H1 (cell line): ENCODE data around the gene TTYH2. TPM values are rescaled to one million over a fixed set of nuclear protein-coding genes. Genes with fewer than 3 reads are reported as not detected.
A peak's percentile ranks its signal among the peaks of the same experiment; 100 is the strongest.

Experiments used
- CTCF ChIA-PET: fragments of 300-600 bp; sonication (Branson Sonifier 250); formaldehyde crosslinking; loops from one replicate; lab custom pipeline; 2021; ENCODE audit not compliant: partially characterized antibody; lab: Charles Lee
- POLR2A ChIA-PET: fragments of 300-600 bp; sonication (Branson Sonifier 250); formaldehyde crosslinking; loops from one replicate; lab custom pipeline; 2021; ENCODE audit warnings: inconsistent platforms; ENCODE audit not compliant: partially characterized antibody; lab: Charles Lee
- DNase-seq, 2 experiments: peaks; one replicate each; pipeline versions ENCODE4 v3.0.0 to v3.0.0-alpha.2; 2010 to 2022; ENCODE audit warnings: low spot score in 2 of 2, low read depth in 1 of 2, mixed read lengths in 1 of 2
- FAIRE-seq: peaks from 2 replicates; lab custom pipeline; 2011; peaks lifted over from hg19 to GRCh38; lab: Jason Lieb, UNC
- H2AFZ ChIP-seq: 2 replicates; pipeline ENCODE4 v1.8.1; 2012; ENCODE audit warnings: low read length, inconsistent platforms
- H2AK5ac ChIP-seq: 2 replicates; pipeline ENCODE4 v1.6.1; 2013; ENCODE audit warnings: low read depth, low read length
- H2BK120ac ChIP-seq: replicated peaks from 2 replicates; pipeline ENCODE3; 2013; ENCODE audit warnings: low read depth, low read length, inconsistent platforms
- H2BK12ac ChIP-seq: 2 replicates; pipeline ENCODE4 v1.6.1; 2013; ENCODE audit warnings: low read depth, low read length
- H2BK15ac ChIP-seq: 2 replicates; pipeline ENCODE4 v1.6.1; 2013; ENCODE audit warnings: low read length
- H2BK20ac ChIP-seq: 2 replicates; pipeline ENCODE4 v1.6.1; 2013; ENCODE audit warnings: low read length
- H2BK5ac ChIP-seq: 2 replicates; pipeline ENCODE4 v1.6.1; 2013; ENCODE audit warnings: low read depth, low read length
- H3K14ac ChIP-seq: 2 replicates; pipeline ENCODE4 v1.6.1; 2013; ENCODE audit warnings: inconsistent platforms; ENCODE audit not compliant: insufficient read length
- H3K18ac ChIP-seq: 2 replicates; pipeline ENCODE4 v1.6.1; 2013; ENCODE audit warnings: low read length; ENCODE audit errors: extremely low read depth
- H3K23ac ChIP-seq: 2 replicates; pipeline ENCODE4 v1.6.1; 2013; ENCODE audit warnings: inconsistent platforms; ENCODE audit not compliant: insufficient read length
- H3K23me2 ChIP-seq: 2 replicates; pipeline ENCODE4 v1.6.1; 2013; ENCODE audit warnings: low read depth, low read length
- H3K27ac ChIP-seq: 2 replicates; pipeline ENCODE4 v1.6.1; 2011; ENCODE audit warnings: low read depth, low read length, inconsistent platforms
- H3K27me3 ChIP-seq, 4 experiments: replicated peaks in 1 of 4; 1 replicate in 1 of 4; 2 replicates in 3 of 4; pipeline versions ENCODE4 v1.6.1 to v1.8.1; 2011 to 2013; ENCODE audit warnings: low read length in 3 of 4, mild to moderate bottlenecking in 3 of 4, inconsistent platforms in 2 of 4, mixed read lengths in 2 of 4, moderate library complexity in 1 of 4; ENCODE audit not compliant: control insufficient read depth in 3 of 4, insufficient read depth in 3 of 4; ENCODE audit errors: extremely low read depth in 1 of 4
- H3K36me3 ChIP-seq, 4 experiments: 2 replicates each; pipeline versions ENCODE4 v1.6.1 to v1.8.1; 2011 to 2013; ENCODE audit warnings: mild to moderate bottlenecking in 4 of 4, low read length in 3 of 4, moderate library complexity in 2 of 4, control low read depth in 1 of 4, inconsistent platforms in 1 of 4; ENCODE audit not compliant: insufficient read depth in 4 of 4, control insufficient read depth in 2 of 4
- H3K4ac ChIP-seq: replicated peaks from 2 replicates; pipeline ENCODE3; 2013; ENCODE audit warnings: low read length, low read depth, mixed read lengths, inconsistent platforms; ENCODE audit not compliant: insufficient read length
- H3K4me1 ChIP-seq, 4 experiments: replicated peaks in 1 of 4; 1 replicate in 1 of 4; 2 replicates in 3 of 4; pipeline versions ENCODE4 v1.6.1 to v1.8.1; 2011 to 2013; ENCODE audit warnings: low read length in 3 of 4, inconsistent platforms in 2 of 4, mixed read lengths in 1 of 4; ENCODE audit not compliant: insufficient read depth in 4 of 4, control insufficient read depth in 3 of 4
- H3K4me2 ChIP-seq, 2 experiments: 2 replicates each; pipeline versions ENCODE4 v1.6.1 to v1.8.1; 2011 to 2013; ENCODE audit warnings: low read depth in 2 of 2, low read length in 2 of 2, control low read depth in 1 of 2, inconsistent platforms in 1 of 2, mild to moderate bottlenecking in 1 of 2; ENCODE audit not compliant: insufficient read depth in 1 of 2
- H3K4me3 ChIP-seq, 4 experiments: fragments of 200-600, 300-600 bp in 1 of 4; sonication (generic), shearing (Covaris generic), sonication (Bioruptor Twin) in 1 of 4; 2 replicates each; pipeline versions ENCODE4 v1.5.1 to v1.8.1; 2011 to 2016; ENCODE audit warnings: low read length in 4 of 4, low read depth in 3 of 4, control low read depth in 2 of 4, inconsistent platforms in 2 of 4, mild to moderate bottlenecking in 2 of 4, mixed read lengths in 1 of 4, moderate library complexity in 1 of 4; ENCODE audit not compliant: insufficient read depth in 2 of 4; ENCODE audit errors: extremely low read depth in 1 of 4
- H3K56ac ChIP-seq: replicated peaks from 2 replicates; pipeline ENCODE3; 2013; ENCODE audit warnings: low read depth, mild to moderate bottlenecking, mixed read lengths, low read length, inconsistent platforms; ENCODE audit not compliant: insufficient read length
- H3K79me1 ChIP-seq: 2 replicates; pipeline ENCODE4 v1.6.1; 2013; ENCODE audit warnings: low read depth, low read length, control low read depth
- H3K79me2 ChIP-seq, 2 experiments: 2 replicates each; pipeline versions ENCODE4 v1.6.1 to v1.8.1; 2012 to 2013; ENCODE audit warnings: low read length in 2 of 2, mild to moderate bottlenecking in 2 of 2, inconsistent platforms in 1 of 2; ENCODE audit not compliant: insufficient read depth in 2 of 2, control insufficient read depth in 1 of 2
- H3K9ac ChIP-seq, 4 experiments: replicated peaks in 1 of 4; 1 replicate in 1 of 4; 2 replicates in 3 of 4; pipeline versions ENCODE4 v1.6.1 to v1.8.1; 2011 to 2013; ENCODE audit warnings: low read depth in 3 of 4, low read length in 3 of 4, control low read depth in 2 of 4, mild to moderate bottlenecking in 2 of 4, moderate library complexity in 2 of 4, inconsistent platforms in 1 of 4; ENCODE audit errors: extremely low read depth in 1 of 4
- H3K9me3 ChIP-seq, 2 experiments: 2 replicates each; pipeline versions ENCODE4 v1.6.1 to v1.8.1; 2012 to 2013; ENCODE audit warnings: mild to moderate bottlenecking in 2 of 2, moderate library complexity in 2 of 2, control low read depth in 1 of 2, inconsistent platforms in 1 of 2, low read depth in 1 of 2, low read length in 1 of 2, mixed read lengths in 1 of 2; ENCODE audit not compliant: insufficient read depth in 2 of 2
- H4K20me1 ChIP-seq, 2 experiments: replicated peaks in 1 of 2; 2 replicates each; pipeline versions ENCODE3 to v1.8.1; 2011 to 2013; ENCODE audit warnings: inconsistent platforms in 2 of 2, low read length in 2 of 2, mild to moderate bottlenecking in 1 of 2; ENCODE audit not compliant: insufficient read depth in 2 of 2, control insufficient read depth in 1 of 2
- H4K5ac ChIP-seq: 2 replicates; pipeline ENCODE4 v1.6.1; 2013; ENCODE audit warnings: low read length, low read depth, mixed read lengths, inconsistent platforms; ENCODE audit not compliant: insufficient read length
- H4K8ac ChIP-seq: 2 replicates; pipeline ENCODE4 v1.8.0; 2013; ENCODE audit warnings: mild to moderate bottlenecking, moderate library complexity, low read length, inconsistent platforms; ENCODE audit not compliant: insufficient read depth; ENCODE audit errors: extremely low read depth
- H4K91ac ChIP-seq: replicated peaks from 2 replicates; pipeline ENCODE3; 2013; ENCODE audit warnings: low read length, mixed read lengths, inconsistent platforms; ENCODE audit not compliant: insufficient read length
- BRCA1 ChIP-seq: IDR thresholded peaks from 2 replicates; pipeline ENCODE4 v1.6.1; 2012; ENCODE audit warnings: low read depth, low read length, improper control_type of control experiment
- CHD1 ChIP-seq: IDR thresholded peaks from 2 replicates; pipeline ENCODE4 v1.6.1; 2012; ENCODE audit warnings: low read depth, low read length, improper control_type of control experiment
- CREB1 ChIP-seq: IDR thresholded peaks from 2 replicates; pipeline ENCODE4 v1.6.1; 2012; ENCODE audit warnings: inconsistent platforms
- E2F6 ChIP-seq: IDR thresholded peaks from 2 replicates; pipeline ENCODE4 v1.6.1; 2012; ENCODE audit warnings: inconsistent platforms
- POLR2A ChIP-seq, 2 experiments: IDR thresholded peaks; 1 replicate in 1 of 2; 2 replicates in 1 of 2; pipeline ENCODE4 v1.6.1; 2011; ENCODE audit warnings: low read depth in 2 of 2, low read length in 2 of 2, mild to moderate bottlenecking in 2 of 2; ENCODE audit errors: control extremely low read depth in 1 of 2
- POLR2AphosphoS5 ChIP-seq: IDR thresholded peaks from 2 replicates; pipeline ENCODE4 v1.6.1; 2011; ENCODE audit warnings: low read depth, low read length
- SP1 ChIP-seq: IDR thresholded peaks from 2 replicates; pipeline ENCODE4 v1.6.1; 2011; ENCODE audit warnings: low read depth, low read length
- SP4 ChIP-seq: IDR thresholded peaks from 2 replicates; pipeline ENCODE4 v1.6.1; 2012; ENCODE audit warnings: low read length, inconsistent platforms
- TAF7 ChIP-seq: optimal IDR thresholded peaks from 2 replicates; pipeline ENCODE3; 2011; ENCODE audit warnings: low read depth, mild to moderate bottlenecking, inconsistent platforms, low read length, moderate library complexity, borderline replicate concordance
- TCF12 ChIP-seq: IDR thresholded peaks from 2 replicates; pipeline ENCODE4 v1.6.1; 2011; ENCODE audit warnings: low read depth, mild to moderate bottlenecking, low read length
- TEAD4 ChIP-seq: IDR thresholded peaks from 2 replicates; pipeline ENCODE4 v1.6.1; 2012; ENCODE audit warnings: low read depth, low read length, inconsistent platforms, mixed read lengths
- WGBS, 2 experiments: shearing (Covaris generic) in 1 of 2; methylation state at CpG; one replicate each; pipeline versions ENCODE4 v1.1.6 to v1.1.7; 2013 to 2015; ENCODE audit warnings: low lambda C conversion rate in 2 of 2, mixed read lengths in 2 of 2, inconsistent platforms in 1 of 2, low coverage in 1 of 2, missing lambda C conversion rate in 1 of 2; ENCODE audit not compliant: insufficient replicate concordance in 2 of 2, insufficient coverage in 1 of 2, insufficient read length in 1 of 2; ENCODE audit errors: extremely low coverage in 1 of 2, missing lambda C conversion rate in 1 of 2; 5-methylcytosine and 5-hydroxymethylcytosine counted together
- polyA plus RNA-seq, 7 experiments: library from polyadenylated mRNA; depleted of rRNA in 3 of 7; stranded (reverse) in 5 of 7; unstranded in 2 of 7; fragments of >200 nt in 5 of 7; fragments of 200-250 nt in 2 of 7; gene quantifications; 1 replicate in 5 of 7; 2 replicates in 1 of 7; 4 replicates in 1 of 7; pipeline versions ENCODE4 v1.2.1 to v1.2.3, GENCODE V29; 2011 to 2013; ENCODE audit warnings: missing spikeins in 2 of 7, mixed read lengths in 2 of 7
- total RNA-seq: library from RNA; stranded (reverse); fragmentation: NEBNext Ultra II Directional; extraction: Animal tissue kit (Norgen Biotek cat#: 25700); gene quantifications from 2 replicates; pipeline ENCODE4 v1.2.1, GENCODE V29; 2021

Gene TTYH2
- total and polyA plus RNA-seq, 2 of the 8 experiments (the other 6 are each of a cell fraction or from before 2014, with no cell fraction given) = 3.2 to 9.2 TPM

GRCh38 chr17:74211141-74211911 lies 2.0 kb upstream of the TTYH2 start:
- DNase-seq = peak in 1 of 2 experiments; percentile 73
- WGBS, 2 experiments = 37% methylated on average over 13 of the region's 14 CpGs; no CpG with 5 or more reads in 1 of the 2 experiments
- peak overlapping the region; percentile 25; the same call in 1 of the 2 replicates for H3K18ac ChIP-seq
- TF ChIP-seq SP1 (0 out of 2 replicates have a peak, but pooled peaks have one; percentile 38), TAF7 (peak; percentile 64), E2F6 (0 out of 2 replicates have a peak, but pooled peaks have one; percentile 21), TCF12 (0 out of 2 replicates have a peak, but pooled peaks have one; percentile 48), POLR2A (IDR thresholded peaks at IDR 0.05; ENCODE audit: control extremely low read depth in 1 of 2, low read depth in 2 of 2, low read length in 2 of 2) (peak; percentile 10 to 92), POLR2AphosphoS5 (peak; percentile 82), CHD1 (no peak), TEAD4 (peak; percentile 74), BRCA1 (no peak), SP4 (0 out of 2 replicates have a peak, but pooled peaks have one; percentile 10), CREB1 (no peak; the same call in 1 of the 2 replicates)

More at GRCh38 chr17:74211141-74211911, 2.0 kb upstream of the TTYH2 start:
- no peak for FAIRE-seq
- Histone ChIP-seq H3K4me3 (peak overlapping the region; percentile 29 to 62 (median 57); a peak in 5 of 8 replicates), H2AK5ac (no peak overlapping the region), H3K4ac (no peak overlapping the region), H4K5ac (peak overlapping the region; percentile 26), H2BK20ac (no peak overlapping the region), H3K23me2 (peaks cover 21% of the 10 kb centered on the region), H3K36me3 (peaks cover 29 to 38% (median 33%) of the 10 kb centered on the region in 4 experiments), H4K20me1 (peaks cover 24 to 28% of the 10 kb centered on the region in 2 experiments), H2BK12ac (no peak overlapping the region), H3K9me3 (no peaks in the 10 kb centered on the region), H3K14ac (no peak overlapping the region), H4K8ac (no peak overlapping the region), H2AFZ (no peak overlapping the region), H3K56ac (no peak overlapping the region), H3K4me1 (peaks cover 8 to 22% (median 20%) of the 10 kb centered on the region in 4 experiments), H2BK15ac (no peak overlapping the region), H3K9ac (peak overlapping the region in 3 of 4 experiments; percentile 8 to 68 (median 66); a peak in 5 of 7 replicates), H3K79me2 (peaks cover 2 to 20% of the 10 kb centered on the region in 2 experiments; a peak in 3 of 4 replicates), H3K4me2 (peak overlapping the region; percentile 84), H4K91ac (no peak overlapping the region), H3K23ac (no peak overlapping the region), H3K27me3 (peaks cover 2 to 20% (median 11%) of the 10 kb centered on the region in 4 experiments; a peak in 6 of 7 replicates), H2BK5ac (peak overlapping the region; percentile 48; the same call in 1 of the 2 replicates), H3K79me1 (peaks cover 2% of the 10 kb centered on the region), H3K27ac (peak overlapping the region; percentile 60; the same call in 1 of the 2 replicates), H2BK120ac (no peak overlapping the region)
- ChIA-PET POLR2A (interaction anchor here (0.6 to 6.9 kb wide), 25 partner anchors 8 to 908 kb away, joined by 3 to 61 read pairs (median 4); partner anchors contain the start of gene RPL38), CTCF (interaction anchor here (0.7 to 1.9 kb wide), 14 partner anchors 9 to 150 kb away, joined by 3 to 7 read pairs (median 3); partner anchors contain the start of gene BTBD17)
